DOHH2 (cell line): ENCODE measurements around the gene GATC.

ENCODE experiments used
- EZH2phosphoT487 ChIP-seq: fragments of 200-600 bp; sonication (generic); IDR thresholded peaks from 2 replicates; pipeline ENCODE4 v1.6.1; 2017; ENCODE audit warnings: borderline replicate concordance, mild to moderate bottlenecking, antibody characterized with exemption, low read length, moderate library complexity, mixed read lengths
- TF ChIP-seq, protein P1 (sequence below): fragments of 200-600 bp; sonication (generic); IDR thresholded peaks from one replicate; pipeline ENCODE4 v1.5.1; 2014; ENCODE audit warnings: antibody characterized with exemption, mild to moderate bottlenecking, low read depth, low read length; ENCODE audit not compliant: poor library complexity, severe bottlenecking

- TF ChIP-seq, protein P1, sequence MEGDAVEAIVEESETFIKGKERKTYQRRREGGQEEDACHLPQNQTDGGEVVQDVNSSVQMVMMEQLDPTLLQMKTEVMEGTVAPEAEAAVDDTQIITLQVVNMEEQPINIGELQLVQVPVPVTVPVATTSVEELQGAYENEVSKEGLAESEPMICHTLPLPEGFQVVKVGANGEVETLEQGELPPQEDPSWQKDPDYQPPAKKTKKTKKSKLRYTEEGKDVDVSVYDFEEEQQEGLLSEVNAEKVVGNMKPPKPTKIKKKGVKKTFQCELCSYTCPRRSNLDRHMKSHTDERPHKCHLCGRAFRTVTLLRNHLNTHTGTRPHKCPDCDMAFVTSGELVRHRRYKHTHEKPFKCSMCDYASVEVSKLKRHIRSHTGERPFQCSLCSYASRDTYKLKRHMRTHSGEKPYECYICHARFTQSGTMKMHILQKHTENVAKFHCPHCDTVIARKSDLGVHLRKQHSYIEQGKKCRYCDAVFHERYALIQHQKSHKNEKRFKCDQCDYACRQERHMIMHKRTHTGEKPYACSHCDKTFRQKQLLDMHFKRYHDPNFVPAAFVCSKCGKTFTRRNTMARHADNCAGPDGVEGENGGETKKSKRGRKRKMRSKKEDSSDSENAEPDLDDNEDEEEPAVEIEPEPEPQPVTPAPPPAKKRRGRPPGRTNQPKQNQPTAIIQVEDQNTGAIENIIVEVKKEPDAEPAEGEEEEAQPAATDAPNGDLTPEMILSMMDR: no peak
- no peak for TF ChIP-seq EZH2phosphoT487
These were observed 27.8 kb downstream of the GATC start for GRCh38 chr12:120473807-120474615.
